ENCODE data around the gene BTBD10. TPM values are rescaled to one million over a fixed set of nuclear protein-coding genes. Genes with fewer than 3 reads are reported as not detected.

BTBD10 gene
- total and polyA plus RNA-seq, 2 of the 13 experiments (the other 11 are each of a cell fraction or from before 2014, with no cell fraction given) = 9.8 to 26.6 TPM

- TF ChIP-seq SKIL (CRISPR knock-in tag; IDR thresholded peaks at IDR 0.05; ENCODE audit: borderline replicate concordance) (0 out of 2 replicates have a peak, but pooled peaks have one; percentile 10), KDM2A (CRISPR knock-in tag; IDR thresholded peaks at IDR 0.05; ENCODE audit: borderline replicate concordance, low read depth) (peak; percentile 87), ZBTB49 (CRISPR knock-in tag; IDR thresholded peaks at IDR 0.05; ENCODE audit: borderline replicate concordance) (peak; percentile 51; the same call in 1 of the 2 replicates), HOXD1 (CRISPR knock-in tag; IDR thresholded peaks at IDR 0.05) (no peak), TEAD3 (CRISPR knock-in tag; optimal IDR thresholded peaks at IDR 0.05; ENCODE audit: borderline replicate concordance) (peak; percentile 59), REPIN1 (CRISPR knock-in tag; IDR thresholded peaks at IDR 0.05; ENCODE audit: borderline replicate concordance, low read depth) (peak; percentile 80; the same call in 1 of the 2 replicates), DPF2 (CRISPR knock-in tag; IDR thresholded peaks at IDR 0.05; ENCODE audit: borderline replicate concordance, low read depth) (no peak), BCL6 (CRISPR knock-in tag; IDR thresholded peaks at IDR 0.05) (peak; percentile 41; the same call in 1 of the 2 replicates), DBP (CRISPR knock-in tag; IDR thresholded peaks at IDR 0.05; ENCODE audit: not compliant biosample characterization) (no peak), ZNF432 (CRISPR knock-in tag; IDR thresholded peaks at IDR 0.05; ENCODE audit: borderline replicate concordance) (no peak), PHF20 (CRISPR knock-in tag; IDR thresholded peaks at IDR 0.05) (peak; percentile 76), HNRNPL (IDR thresholded peaks at IDR 0.05; ENCODE audit: low read depth, low read length) (0 out of 2 replicates have a peak, but pooled peaks have one; percentile 15), XBP1 (CRISPR knock-in tag; IDR thresholded peaks at IDR 0.05) (no peak), HINFP (CRISPR knock-in tag; IDR thresholded peaks at IDR 0.05; ENCODE audit: low read depth) (no peak; the same call in 1 of the 2 replicates), ZNF343 (CRISPR knock-in tag; IDR thresholded peaks at IDR 0.05) (0 out of 2 replicates have a peak, but pooled peaks have one; percentile 44), ZNF768 (CRISPR knock-in tag; IDR thresholded peaks at IDR 0.05) (peak; percentile 34; the same call in 1 of the 2 replicates), PPARG (CRISPR knock-in tag; conservative IDR thresholded peaks at IDR 0.05) (0 out of 2 replicates have a peak, but pooled peaks have one; percentile 37)
- TF ChIP-seq, protein P1, sequence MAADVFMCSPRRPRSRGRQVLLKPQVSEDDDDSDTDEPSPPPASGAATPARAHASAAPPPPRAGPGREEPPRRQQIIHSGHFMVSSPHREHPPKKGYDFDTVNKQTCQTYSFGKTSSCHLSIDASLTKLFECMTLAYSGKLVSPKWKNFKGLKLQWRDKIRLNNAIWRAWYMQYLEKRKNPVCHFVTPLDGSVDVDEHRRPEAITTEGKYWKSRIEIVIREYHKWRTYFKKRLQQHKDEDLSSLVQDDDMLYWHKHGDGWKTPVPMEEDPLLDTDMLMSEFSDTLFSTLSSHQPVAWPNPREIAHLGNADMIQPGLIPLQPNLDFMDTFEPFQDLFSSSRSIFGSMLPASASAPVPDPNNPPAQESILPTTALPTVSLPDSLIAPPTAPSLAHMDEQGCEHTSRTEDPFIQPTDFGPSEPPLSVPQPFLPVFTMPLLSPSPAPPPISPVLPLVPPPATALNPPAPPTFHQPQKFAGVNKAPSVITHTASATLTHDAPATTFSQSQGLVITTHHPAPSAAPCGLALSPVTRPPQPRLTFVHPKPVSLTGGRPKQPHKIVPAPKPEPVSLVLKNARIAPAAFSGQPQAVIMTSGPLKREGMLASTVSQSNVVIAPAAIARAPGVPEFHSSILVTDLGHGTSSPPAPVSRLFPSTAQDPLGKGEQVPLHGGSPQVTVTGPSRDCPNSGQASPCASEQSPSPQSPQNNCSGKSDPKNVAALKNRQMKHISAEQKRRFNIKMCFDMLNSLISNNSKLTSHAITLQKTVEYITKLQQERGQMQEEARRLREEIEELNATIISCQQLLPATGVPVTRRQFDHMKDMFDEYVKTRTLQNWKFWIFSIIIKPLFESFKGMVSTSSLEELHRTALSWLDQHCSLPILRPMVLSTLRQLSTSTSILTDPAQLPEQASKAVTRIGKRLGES (CRISPR knock-in tag; IDR thresholded peaks at IDR 0.05; ENCODE audit: borderline replicate concordance) = no peak
These were observed at the start of gene BTBD10 (continued) for GRCh38 chr11:13462901-13463778.

All from HepG2 (cell line).